Osteoblast (primary cell): Measurements from ENCODE around the gene ATP7B. TPM values are rescaled to one million over a fixed set of nuclear protein-coding genes. Genes with fewer than 3 reads are reported as not detected.

ENCODE experiments used
- DNase-seq: peaks from one replicate; pipeline ENCODE4 v3.0.0; 2011; ENCODE audit warnings: low spot score, mixed read lengths; ENCODE audit not compliant: insufficient read length; ENCODE audit errors: missing footprints
- H2AFZ ChIP-seq: 2 replicates; pipeline ENCODE4 v1.6.0; 2011; ENCODE audit warnings: mild to moderate bottlenecking, low read length
- H3K27ac ChIP-seq: 2 replicates; pipeline ENCODE4 v1.5.1; 2011; ENCODE audit warnings: mild to moderate bottlenecking, low read depth, low read length, moderate library complexity
- H3K27me3 ChIP-seq: 2 replicates; pipeline ENCODE4 v1.6.0; 2012; ENCODE audit warnings: mild to moderate bottlenecking, control low read depth, inconsistent platforms, low read length, moderate library complexity; ENCODE audit not compliant: insufficient read depth
- H3K36me3 ChIP-seq: 2 replicates; pipeline ENCODE4 v1.5.1; 2011; ENCODE audit warnings: mild to moderate bottlenecking, low read length, control low read depth, moderate library complexity; ENCODE audit not compliant: insufficient read depth
- H3K4me1 ChIP-seq: 2 replicates; pipeline ENCODE4 v1.5.1; 2011; ENCODE audit warnings: mild to moderate bottlenecking, low read length, control low read depth, moderate library complexity; ENCODE audit not compliant: insufficient read depth
- H3K4me2 ChIP-seq: 2 replicates; pipeline ENCODE4 v1.6.0; 2011; ENCODE audit warnings: mild to moderate bottlenecking, low read length; ENCODE audit not compliant: insufficient read depth
- H3K4me3 ChIP-seq: fragments of 200-600 bp; sonication (generic); 3 replicates; pipeline ENCODE4 v1.5.1; 2012; ENCODE audit warnings: mild to moderate bottlenecking, low read length, inconsistent platforms; ENCODE audit not compliant: insufficient read depth
- H3K79me2 ChIP-seq: 2 replicates; pipeline ENCODE4 v1.6.0; 2012; ENCODE audit warnings: mild to moderate bottlenecking, low read length, control low read depth, inconsistent platforms; ENCODE audit not compliant: insufficient read depth
- H3K9me3 ChIP-seq: 2 replicates; pipeline ENCODE4 v1.5.1; 2011; ENCODE audit warnings: low read depth, low read length, control low read depth
- H4K20me1 ChIP-seq: 2 replicates; pipeline ENCODE4 v1.6.0; 2012; ENCODE audit warnings: mild to moderate bottlenecking, low read length, control low read depth; ENCODE audit not compliant: insufficient read depth
- total RNA-seq: library from RNA; depleted of rRNA; stranded (reverse); fragments of >200 nt; gene quantifications from 2 replicates; pipeline ENCODE4 v1.2.3, GENCODE V29; 2012
- TF ChIP-seq, protein P1 (sequence below): IDR thresholded peaks from 2 replicates; pipeline ENCODE4 v1.5.1; 2011; ENCODE audit warnings: mild to moderate bottlenecking, low read depth, low read length, moderate library complexity; ENCODE audit errors: extremely low read depth

Gene ATP7B
- total RNA-seq, 1 donor: 4.0 TPM

- Histone ChIP-seq H3K4me1 (no peaks in the 10 kb centered on the region), H3K4me2 (no peak overlapping the region), H4K20me1 (no peaks in the 10 kb centered on the region), H3K27me3 (no peaks in the 10 kb centered on the region), H2AFZ (no peak overlapping the region), H3K4me3 (no peak overlapping the region), H3K9me3 (no peaks in the 10 kb centered on the region), H3K79me2 (no peaks in the 10 kb centered on the region), H3K36me3 (no peaks in the 10 kb centered on the region), H3K27ac (no peak overlapping the region)
- DNase-seq: no peak
- TF ChIP-seq, protein P1, sequence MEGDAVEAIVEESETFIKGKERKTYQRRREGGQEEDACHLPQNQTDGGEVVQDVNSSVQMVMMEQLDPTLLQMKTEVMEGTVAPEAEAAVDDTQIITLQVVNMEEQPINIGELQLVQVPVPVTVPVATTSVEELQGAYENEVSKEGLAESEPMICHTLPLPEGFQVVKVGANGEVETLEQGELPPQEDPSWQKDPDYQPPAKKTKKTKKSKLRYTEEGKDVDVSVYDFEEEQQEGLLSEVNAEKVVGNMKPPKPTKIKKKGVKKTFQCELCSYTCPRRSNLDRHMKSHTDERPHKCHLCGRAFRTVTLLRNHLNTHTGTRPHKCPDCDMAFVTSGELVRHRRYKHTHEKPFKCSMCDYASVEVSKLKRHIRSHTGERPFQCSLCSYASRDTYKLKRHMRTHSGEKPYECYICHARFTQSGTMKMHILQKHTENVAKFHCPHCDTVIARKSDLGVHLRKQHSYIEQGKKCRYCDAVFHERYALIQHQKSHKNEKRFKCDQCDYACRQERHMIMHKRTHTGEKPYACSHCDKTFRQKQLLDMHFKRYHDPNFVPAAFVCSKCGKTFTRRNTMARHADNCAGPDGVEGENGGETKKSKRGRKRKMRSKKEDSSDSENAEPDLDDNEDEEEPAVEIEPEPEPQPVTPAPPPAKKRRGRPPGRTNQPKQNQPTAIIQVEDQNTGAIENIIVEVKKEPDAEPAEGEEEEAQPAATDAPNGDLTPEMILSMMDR: no peak
Observed at GRCh38 chr13:52047463-52047862, 36.2 kb upstream of the ATP7B start.

GRCh38 chr13:52043675-52044074 is 32.4 kb upstream of the ATP7B start:
- H3K79me2 ChIP-seq: no peaks in the 10 kb centered on the region
- no peak overlapping the region for H3K27ac ChIP-seq
- no peaks in the 10 kb centered on the region for H3K27me3 ChIP-seq
- no peak for DNase-seq
- TF ChIP-seq, protein P1: no peak
- H3K9me3 ChIP-seq: no peaks in the 10 kb centered on the region
- no peak overlapping the region for H3K4me3 ChIP-seq
- H3K36me3 ChIP-seq: no peaks in the 10 kb centered on the region
- no peak overlapping the region for H2AFZ ChIP-seq
- H3K4me2 ChIP-seq: no peak overlapping the region
- no peaks in the 10 kb centered on the region for H3K4me1 ChIP-seq
- no peaks in the 10 kb centered on the region for H4K20me1 ChIP-seq

DNA sequence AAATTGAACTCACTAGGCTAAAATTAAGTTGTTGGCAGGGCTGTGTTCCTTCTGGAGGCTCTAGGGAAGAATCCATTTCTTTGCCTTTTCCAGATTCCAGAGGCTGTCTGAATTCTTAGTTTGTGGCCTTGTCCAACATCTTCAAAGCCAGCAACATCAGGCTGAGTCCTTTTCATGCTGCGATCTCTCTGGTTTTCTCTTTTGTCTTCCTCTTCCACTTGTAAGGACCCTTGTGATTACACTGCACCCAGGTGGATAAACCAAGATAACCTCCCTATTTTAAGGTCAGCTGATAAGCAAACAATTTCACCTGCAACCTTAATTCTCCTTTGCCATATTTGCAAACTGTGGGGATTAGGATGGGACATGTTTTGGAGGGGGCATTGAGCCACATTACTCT is 24.8 kb upstream of the ATP7B start:
- H3K27ac ChIP-seq: no peak overlapping the region
- H3K9me3 ChIP-seq: no peaks in the 10 kb centered on the region
- H3K27me3 ChIP-seq: no peaks in the 10 kb centered on the region
- H3K79me2 ChIP-seq: no peaks in the 10 kb centered on the region
- no peaks in the 10 kb centered on the region for H3K36me3 ChIP-seq
- H3K4me3 ChIP-seq: no peak overlapping the region
- no peak overlapping the region for H2AFZ ChIP-seq
- H3K4me1 ChIP-seq: no peaks in the 10 kb centered on the region
- TF ChIP-seq, protein P1: no peak
- no peak for DNase-seq
- no peaks in the 10 kb centered on the region for H4K20me1 ChIP-seq
- no peak overlapping the region for H3K4me2 ChIP-seq

- Histone ChIP-seq H3K4me2 (no peak overlapping the region), H3K4me3 (no peak overlapping the region), H3K9me3 (no peaks in the 10 kb centered on the region), H2AFZ (no peak overlapping the region), H3K4me1 (no peaks in the 10 kb centered on the region), H3K27ac (no peak overlapping the region), H3K79me2 (no peaks in the 10 kb centered on the region), H4K20me1 (no peaks in the 10 kb centered on the region), H3K27me3 (no peaks in the 10 kb centered on the region), H3K36me3 (no peaks in the 10 kb centered on the region)
- no peak for DNase-seq
- TF ChIP-seq, protein P1: no peak
Observed at GRCh38 chr13:52034616-52035226, 23.5 kb upstream of the ATP7B start.
